M059J (cell line): Measurements from ENCODE around the gene HPCAL1. TPM values are rescaled to one million over a fixed set of nuclear protein-coding genes. Genes with fewer than 3 reads are reported as not detected.

Experiments
- DNase-seq: peaks from one replicate; pipeline ENCODE4 v3.0.0-alpha.2; 2012; ENCODE audit warnings: low read depth
- total RNA-seq: library from RNA; depleted of rRNA; stranded (reverse); fragments of >200 nt; shearing (Covaris generic); gene quantifications from 2 replicates; pipeline ENCODE4 v1.2.3, GENCODE V29; 2014

Gene HPCAL1
- total RNA-seq, 1 experiment from 2014 or later = 267 TPM

DNA sequence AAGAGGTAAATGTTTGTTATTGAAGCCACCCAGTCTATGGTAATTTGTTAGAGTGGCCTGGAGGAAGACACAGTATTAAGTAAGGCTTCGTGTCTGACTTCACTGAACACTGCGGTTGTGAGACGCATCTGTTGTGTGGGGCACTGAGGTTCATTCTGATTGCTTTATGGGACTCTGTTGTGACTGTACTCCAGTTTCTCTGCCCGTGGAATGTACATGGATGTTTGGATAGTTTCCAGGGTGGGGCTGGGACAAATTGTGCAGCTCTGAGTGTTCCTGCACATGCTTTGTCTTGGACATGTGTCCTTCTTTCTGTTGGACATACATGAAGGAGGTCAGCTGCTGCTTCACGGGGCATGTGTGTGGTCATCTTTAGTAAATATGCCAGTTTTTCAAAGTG is 86.9 kb downstream of the HPCAL1 start:
- peak; percentile 66 for DNase-seq

DNA sequence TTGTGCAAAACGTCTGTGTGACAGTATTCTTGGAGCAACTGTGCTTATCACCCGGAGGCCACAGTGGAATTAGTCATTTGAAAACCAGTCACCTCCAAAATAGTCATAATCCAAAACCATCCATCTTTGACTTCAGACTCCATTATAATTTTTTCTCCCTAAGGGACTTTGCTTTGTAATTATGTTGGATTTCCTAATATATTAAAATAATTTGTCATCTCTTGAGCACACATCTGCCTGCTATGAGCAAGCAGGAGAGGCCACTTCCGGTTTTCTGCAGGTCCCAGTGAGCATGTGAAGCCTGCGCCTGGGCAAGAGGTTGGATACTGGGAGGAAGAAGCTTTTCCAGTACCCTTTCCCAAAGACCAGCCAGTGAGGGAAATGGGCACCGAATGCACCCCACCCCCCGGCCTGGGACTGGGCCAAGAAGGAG is 87.7 kb downstream of the HPCAL1 start:
- peak; percentile 80 for DNase-seq

DNA sequence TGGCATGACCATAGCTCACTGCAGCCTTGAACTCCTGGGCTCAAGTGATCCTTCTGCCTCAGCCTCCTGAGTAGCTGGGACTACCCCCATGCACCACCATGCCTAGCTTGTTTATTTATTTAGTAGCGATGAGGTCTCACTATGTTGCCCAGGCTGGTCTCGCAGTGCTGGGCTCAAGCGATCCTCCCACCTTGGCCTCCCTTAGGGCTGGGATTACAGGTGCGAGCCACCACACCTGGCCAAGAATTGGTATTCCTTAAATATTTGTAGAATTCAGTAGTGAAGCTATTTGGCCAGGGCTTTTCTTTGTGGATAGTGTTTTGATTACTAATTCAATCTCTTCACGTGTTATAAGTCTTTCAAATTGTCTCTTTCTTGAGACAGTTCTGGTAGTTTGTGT is 89.4 kb downstream of the HPCAL1 start:
- DNase-seq = no peak

DNA sequence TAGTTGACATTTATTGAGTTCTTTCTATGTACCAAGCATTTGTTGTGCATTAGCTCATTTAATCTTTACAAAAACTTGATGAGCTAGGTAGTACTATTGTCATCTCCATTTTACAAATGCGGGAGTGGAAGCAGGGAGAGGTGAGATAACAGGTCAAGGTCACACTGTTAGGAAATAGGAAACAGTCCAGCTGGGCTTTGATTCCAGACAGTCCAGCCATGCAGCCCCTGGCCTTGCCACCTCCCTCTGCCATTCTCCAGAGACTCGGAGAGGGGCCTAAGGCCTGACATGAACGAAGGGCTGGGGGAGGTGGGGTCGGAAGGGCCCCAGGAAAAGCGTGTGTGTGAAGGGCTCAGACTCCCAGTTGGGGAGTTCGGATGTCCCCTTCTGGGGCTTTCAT is 89.8 kb downstream of the HPCAL1 start:
- no peak for DNase-seq

DNA sequence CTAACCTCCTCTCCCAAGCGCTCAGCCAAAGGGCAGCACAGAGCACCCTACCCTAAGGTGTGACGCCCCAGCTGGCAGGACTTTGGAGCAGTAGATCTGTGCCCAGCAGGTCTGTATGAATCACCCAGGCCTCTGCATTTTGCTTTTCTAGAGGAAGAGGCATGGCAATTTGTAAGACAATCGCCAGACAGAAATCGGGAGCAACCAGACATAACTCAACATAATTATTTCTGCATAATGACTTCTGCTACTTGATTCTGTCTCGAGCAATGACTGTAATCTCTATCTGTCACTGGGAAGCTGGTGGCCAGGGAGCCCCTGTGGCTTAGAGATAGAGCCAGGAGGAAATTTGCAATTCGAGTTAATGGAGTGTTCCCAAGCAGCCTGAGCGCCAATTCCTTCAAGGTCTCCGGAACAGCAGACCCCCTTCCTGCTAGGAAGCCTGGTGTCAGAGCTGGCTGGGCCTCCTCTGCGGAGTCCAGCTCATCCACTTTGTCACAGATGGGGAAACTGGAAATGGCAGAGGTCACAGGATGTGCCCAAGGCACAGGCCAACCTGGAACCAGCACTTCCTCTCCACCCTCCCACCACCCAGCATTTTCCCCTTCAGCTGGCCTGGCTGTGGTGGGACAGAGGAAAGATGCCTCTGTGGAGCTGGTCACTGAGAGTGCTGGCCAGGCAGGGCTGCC is 90.4 kb downstream of the HPCAL1 start:
- DNase-seq = no peak

DNA sequence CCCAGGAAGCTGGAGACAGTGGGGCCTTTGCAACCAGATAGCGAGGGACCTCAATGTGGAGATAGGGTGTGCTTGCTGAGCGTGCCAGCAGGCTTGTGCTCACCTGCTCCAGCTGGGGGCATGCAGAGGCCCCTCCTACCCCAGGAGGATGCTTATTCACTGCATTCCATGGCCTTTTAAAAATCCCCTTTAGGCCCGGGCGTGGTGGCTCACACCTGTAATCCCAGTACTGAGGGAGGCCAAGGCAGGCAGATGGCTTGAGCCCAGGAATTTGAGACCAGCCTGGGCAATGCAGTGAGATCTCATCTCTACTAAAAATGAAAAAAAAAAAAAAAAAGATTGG is 90.9 kb downstream of the HPCAL1 start:
- no peak for DNase-seq

DNA sequence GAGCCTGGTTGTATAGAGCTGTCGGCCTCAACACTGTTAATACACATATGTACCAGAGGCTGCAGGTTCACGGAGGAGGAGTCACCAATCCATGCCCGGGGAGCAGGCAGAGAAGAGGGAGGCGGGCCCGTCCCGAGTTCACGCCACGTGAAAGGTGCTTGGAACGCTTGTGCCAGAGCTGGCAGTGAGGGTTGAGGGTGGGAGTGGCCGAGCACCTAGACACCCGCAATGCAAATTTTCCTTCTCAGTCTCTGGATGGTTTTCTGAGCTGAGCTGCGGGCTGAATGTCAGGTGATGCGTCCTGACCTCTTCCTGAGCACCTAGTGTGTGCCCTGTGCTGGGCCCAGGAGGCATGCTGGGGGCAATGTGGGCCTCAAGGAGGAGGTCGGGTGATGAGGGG is 93.2 kb downstream of the HPCAL1 start:
- DNase-seq = no peak

DNA sequence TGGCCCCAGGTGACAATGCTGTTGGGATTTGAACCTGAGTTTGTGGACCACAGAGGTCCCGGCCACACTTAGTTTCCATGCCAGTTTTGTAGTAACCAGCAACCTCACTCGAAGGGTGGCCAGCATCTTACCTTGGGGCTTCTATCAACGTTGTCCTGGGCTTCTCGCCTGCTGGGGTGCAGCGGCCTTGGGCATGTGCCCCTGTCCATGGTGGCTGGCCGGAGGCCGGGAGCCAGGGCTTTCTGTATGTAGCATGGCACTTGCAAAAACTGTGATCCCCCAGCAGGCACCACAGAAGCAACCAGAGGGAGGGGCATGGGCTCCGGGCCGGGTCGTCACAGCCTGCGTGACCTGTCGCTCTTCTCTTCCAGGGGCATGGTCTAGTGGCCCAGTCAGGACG is 93.8 kb downstream of the HPCAL1 start:
- no peak for DNase-seq

DNA sequence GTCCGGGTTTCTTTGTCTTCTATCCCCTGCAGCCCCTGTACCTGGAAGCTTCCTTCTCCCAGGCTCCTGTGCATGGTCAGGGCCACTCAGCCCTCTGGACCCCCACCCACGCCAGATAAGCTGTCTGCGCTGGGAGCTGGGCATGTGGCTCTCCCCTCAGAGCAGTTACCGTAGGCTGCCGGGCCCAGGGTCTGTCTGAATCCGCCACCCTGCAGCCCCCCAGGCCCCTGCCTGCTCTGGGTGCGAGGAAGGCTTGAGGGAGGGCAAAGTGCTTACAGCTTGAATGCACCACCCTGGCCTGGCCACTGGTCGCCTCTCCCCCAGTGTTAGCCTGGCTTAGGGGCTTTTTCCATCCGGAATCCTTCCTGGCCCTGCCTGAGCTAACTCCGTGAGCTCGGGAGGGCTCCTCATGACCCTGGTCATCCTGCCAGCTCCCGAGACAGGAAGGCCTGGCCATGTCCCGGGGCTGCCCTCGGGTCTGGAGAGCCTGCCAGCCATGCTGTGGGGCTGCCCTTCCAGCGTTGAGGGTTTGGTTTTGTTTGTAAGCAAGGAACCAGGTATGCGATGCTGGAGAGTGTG is 94.7 kb downstream of the HPCAL1 start:
- no peak for DNase-seq

DNA sequence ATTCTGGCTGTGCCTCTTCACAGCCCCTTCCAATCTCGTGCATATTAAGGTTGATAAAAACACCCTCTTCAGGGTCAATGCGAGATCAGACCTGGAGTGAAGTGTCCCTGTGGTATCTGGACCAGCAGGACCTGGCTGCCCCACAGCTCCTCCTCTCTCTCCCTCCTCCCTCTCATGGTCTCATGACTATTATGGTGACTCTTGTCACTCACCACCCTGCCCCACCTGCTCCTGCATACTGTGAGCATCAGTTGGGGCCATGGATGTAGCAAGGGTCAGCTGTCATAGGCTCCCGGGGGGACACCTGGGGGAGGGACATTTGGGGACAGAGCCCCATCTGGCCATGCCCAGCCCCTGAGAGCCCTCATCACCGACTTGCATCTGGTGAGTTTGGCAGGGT is 95.2 kb downstream of the HPCAL1 start:
- no peak for DNase-seq

DNA sequence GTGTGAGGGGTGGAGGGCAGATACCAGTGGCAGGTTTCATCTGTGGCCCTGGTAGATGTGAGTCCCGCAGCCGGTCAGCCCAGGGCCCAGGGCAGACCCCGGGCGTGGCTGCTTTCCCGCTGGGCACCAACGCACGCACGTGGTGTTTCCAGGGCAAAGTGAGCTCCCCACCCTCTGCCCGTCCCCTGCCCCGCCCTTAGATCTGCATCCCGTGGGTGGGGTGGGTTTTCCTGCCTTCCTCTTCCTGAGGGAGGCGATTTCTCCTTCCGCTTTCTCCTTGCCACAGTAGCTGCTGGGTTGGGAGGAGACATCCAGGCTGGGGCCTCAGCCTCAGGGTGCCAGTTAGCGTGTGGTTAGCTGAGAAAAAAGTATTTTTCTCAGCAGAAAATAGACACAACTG is 95.8 kb downstream of the HPCAL1 start:
- DNase-seq = no peak

DNA sequence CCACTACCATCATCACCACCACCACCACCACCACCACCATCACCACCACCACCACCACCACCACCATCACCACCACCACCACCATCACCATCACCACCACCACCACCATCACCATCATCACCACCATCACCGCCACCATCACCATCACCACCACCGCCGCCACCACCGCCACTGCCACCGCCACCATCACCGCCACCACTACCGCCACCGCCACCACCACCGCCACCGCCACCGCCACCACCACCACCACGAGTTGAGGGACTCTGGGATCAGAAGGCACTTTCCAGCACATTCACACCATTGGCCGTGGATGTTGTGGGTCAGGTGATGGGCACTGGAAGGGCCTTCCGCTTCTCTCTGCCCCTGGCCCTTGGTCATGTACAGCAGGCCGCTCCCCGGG is 96.7 kb downstream of the HPCAL1 start:
- no peak for DNase-seq

DNA sequence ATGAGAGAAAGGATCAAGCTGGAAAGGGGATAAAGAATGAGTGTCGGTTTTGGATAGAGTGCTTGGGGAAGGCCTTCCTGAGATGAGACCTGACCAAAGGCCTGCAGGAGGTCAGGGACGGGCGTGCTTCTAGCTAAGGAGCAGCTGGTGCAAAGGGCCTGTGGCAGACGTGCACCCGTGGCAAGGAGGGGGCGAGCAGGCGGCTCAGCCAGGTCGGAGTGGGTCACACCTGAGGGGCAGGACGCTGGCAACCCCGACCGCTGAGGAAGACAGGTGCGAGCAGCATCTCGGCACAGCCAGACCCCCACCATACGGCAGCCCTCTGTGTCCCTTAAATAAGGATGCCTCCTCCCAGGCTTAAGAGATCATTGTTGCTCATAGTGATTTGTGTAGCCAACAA is 97.3 kb downstream of the HPCAL1 start:
- no peak for DNase-seq

DNA sequence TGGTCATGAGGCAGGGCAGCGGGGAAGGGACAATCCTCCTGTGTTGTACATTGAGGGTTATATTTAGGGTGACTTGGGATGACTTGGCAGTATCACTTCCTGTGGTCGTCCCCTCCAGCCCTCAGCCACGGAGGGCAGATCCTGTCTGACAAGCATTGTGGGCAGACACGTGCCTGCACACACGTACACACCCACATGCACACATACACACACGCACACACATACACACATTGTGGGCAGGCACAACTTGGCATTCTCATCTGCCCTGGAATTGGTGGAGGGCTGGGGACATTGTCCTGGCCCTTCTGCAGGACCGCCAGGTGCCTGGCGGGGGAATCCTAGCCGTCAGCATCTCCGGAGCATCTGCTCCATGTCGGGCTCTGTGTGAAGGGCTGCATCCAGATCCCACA is 97.9 kb downstream of the HPCAL1 start:
- no peak for DNase-seq

DNA sequence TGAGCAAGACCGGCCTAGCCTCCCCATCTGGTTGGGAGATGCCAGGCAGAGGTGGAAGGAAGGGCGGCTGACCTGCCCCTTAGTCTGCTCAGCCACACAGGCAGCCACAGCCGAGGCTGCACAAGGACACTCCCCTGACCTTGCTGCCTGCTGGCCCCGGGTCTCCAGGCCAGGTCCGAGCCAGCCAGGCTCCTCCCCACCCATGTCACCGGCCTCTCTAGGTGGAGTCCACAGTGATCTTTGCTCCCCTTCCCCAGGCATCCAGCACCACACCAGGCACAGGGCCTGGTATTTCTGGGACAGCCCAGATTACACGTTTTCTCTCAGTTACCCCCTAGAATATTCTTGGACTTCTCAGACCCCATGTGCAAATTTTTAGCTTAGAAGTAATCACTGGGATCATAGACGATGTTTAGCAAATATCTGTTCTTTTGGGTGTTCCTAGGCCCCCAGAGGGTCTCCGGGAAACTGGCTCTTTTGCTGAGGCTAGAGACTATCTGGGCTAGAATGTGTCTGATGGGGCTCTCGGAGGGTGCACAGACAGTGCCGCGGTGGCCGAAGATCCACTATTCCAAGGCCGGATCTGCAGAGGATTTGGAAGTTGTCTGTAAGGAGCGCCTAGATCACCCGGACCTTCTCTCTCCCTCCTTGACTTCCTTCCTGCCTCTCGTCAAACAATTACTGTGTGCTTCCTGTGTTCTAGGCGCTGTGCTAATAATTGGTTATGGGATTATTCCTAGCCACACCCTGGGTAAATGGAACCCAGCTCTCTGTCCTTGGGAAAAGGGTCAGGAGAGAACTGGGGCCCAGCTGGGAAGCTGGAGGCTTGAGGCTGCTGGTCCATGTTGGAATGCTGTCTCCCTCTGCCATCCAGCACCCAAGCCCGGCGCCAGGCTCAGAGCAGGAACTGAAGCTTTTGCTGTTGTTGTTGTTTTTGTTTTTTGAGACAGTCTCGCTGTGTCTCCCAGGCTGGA is 98.6 kb downstream of the HPCAL1 start:
- DNase-seq = no peak

DNA sequence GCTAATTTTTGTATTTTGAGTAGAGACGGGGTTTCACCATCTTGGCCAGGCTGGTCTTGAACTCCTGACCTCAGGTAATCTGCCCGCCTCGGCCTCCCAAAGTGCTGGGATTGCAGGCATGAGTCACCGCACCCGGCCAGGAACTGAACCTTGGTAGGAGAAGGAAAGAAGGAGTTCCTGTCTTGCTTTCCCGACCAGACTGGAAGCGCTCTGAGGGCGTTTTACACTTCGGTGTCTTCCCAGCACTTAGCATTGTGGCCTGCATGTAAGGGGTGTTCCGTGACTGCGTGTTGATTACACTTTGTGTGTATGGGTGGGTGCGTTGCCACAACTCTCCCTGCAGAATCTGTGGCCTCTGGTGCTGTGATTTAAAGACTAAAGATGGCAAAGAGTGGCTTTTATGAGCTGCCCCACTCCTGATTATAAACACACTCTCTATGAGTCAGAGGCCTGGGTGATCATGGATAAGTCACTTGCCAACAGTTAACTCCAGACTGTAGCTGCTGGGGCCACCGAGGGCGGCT is 99.4 kb downstream of the HPCAL1 start:
- peak; percentile 92 for DNase-seq

DNA sequence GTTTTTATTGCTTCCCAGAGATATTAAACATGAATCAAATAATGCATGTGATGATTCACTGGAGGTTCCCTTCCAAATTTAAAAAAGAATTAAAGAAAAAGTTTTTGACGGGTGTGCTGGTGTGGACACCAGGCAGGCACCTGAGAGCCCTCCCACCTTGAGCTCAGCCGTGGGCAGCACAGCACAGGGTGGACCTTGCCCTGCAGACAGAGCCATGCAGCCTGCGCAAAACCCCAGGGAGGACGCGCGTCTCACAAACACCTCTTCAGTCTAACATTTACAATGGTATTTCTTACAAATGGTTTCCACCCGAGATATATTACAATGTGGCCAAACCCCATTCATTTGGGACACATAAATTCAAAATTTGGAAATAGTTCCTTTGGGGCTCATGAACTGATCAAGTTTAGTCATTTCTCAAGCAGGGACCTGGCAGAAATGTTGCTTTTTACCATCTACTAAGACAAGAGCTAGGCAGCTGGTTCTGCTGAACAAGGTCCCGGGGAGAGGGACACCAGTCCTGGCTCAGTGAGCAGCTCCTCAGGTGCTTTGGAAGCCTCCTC is 100.0 kb downstream of the HPCAL1 start:
- DNase-seq = no peak

DNA sequence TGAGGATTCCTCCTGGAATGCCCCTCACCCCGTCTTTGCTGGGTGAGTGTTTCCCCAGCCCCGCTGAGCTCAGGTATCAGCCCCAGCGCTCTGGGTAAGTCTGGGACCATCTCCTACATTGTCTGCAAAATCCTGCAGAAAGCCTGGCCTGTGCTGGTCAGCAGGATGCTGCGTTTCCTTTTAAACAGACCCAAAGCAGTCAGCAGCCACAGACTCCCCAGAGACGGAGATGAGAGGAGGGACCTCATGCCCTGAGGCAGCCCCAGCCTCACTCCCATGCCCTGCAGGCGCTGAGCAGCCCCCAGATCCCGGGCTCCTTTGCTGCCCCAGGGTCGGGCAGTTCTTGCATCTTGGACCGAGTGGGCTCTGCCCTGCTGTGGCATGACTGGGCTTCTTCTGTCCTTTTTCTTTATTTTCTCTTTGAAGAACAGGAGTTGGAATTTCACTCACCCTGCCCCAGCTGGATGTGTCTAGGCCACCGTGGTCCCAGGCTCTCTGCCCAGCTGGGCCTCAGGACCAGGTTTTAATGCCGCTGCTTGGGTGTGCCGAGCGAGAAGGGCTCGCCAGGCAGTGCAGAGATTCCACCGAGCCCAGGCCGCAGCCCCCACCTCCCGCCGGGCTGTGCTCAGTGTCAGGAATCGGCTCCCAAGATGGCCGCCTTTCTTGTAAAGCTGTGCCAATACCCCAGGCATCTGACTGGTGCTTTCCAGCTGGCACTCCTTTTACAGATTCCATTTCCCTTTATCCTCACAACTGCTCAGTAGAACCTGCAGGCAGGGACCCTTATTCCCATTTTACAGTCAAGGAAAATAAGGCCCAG is 101.8 kb downstream of the HPCAL1 start:
- DNase-seq = peak; percentile 70

DNA sequence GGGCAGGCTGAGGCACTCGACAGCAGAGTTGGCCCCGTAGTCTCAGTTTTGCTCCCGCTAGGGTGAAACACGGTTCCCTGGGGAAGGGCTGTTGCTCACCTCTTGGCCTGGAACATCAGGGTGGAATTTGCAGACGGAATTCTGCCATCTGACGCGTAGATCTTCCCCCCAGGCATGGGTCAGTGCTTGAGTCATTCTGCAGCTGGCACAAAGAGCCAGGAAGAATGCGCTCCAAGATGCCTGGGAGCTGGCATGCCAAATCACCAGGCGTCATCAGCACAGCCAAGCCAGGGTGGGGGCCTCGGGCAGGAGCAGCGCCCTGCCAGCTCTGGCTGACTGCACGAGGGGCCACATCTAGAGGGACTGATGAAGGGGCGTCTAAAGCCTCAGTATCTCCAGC is 102.7 kb downstream of the HPCAL1 start:
- peak; percentile 98 for DNase-seq

DNA sequence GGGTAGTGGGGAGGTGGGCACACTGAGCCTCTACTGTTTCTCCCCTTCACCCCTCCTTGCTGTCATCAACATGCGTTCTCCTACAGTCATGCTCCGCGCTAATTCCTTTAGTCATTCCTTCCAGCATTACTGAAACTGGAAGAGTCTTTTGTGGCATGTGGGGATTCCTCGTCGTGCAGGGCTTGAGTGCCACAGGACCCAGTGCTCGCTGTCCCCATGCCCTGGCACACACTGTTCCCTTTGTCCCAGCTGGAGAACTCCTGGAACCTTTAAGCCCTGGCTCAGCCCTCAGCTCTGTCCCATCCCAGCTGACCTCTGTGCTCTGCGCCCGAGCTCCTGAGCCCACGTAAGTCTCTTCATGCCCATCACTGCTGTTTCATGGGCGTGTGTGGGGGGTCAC is 103.3 kb downstream of the HPCAL1 start:
- peak; percentile 51 for DNase-seq

DNA sequence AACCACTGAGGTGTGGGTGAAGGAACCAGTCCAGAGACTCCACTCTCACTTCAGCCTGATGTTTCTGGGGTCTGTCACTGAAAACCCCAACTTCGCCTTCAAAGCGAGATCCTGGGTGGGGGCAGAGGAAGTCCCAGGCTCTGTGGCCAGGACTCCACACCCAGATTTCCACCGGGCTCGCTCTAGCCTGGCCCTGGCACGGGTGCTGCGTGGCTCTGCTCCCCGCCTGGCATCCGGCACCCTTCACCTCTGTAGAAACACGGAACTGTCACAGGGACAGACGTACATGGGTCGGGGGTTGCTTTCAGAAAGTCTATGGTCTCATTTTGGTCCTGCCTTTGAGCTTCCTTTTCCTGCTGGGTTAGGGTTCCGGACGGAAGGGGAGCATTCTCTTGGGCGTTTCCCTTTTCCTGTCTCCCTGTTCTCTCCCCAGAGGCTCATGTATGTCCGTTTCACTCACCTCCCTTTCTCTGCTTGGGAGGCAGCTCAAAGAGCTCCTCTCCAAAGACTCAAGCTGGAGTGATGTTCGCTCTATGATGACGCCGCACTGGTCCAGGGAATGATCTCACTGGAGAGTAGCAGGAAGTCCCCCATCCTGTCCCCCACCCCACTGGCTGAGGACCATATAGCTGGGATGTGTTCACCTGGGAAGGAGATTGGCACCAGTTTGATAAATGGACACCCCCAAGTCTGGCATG is 103.9 kb downstream of the HPCAL1 start:
- DNase-seq = no peak
